T-helper 17 cell (primary cell): ENCODE measurements around the gene SEMA6B. TPM values are rescaled to one million over a fixed set of nuclear protein-coding genes. Genes with fewer than 3 reads are reported as not detected.

Experiments
- ATAC-seq: fragments of 150-1000 bp; cut with Tn5 transposase; 2 replicates; pipeline ENCODE4 v1.10.0; 2021; ENCODE audit warnings: mild to moderate bottlenecking, moderate library complexity
- DNase-seq, 3 donors: peaks; one replicate each; pipeline versions ENCODE4 v3.0.0 to v3.0.0-alpha.2; 2020 to 2021
- H3K9me3 ChIP-seq: one replicate; pipeline ENCODE4 v1.7.0; 2013; ENCODE audit warnings: low read length, mild to moderate bottlenecking; ENCODE audit not compliant: control insufficient read depth, poor library complexity, severe bottlenecking
- H3K27ac Mint-ChIP-seq: one replicate; pipeline ENCODE4 v1.8.0; 2022; ENCODE audit warnings: mild to moderate bottlenecking, moderate library complexity, mixed read lengths
- H3K27me3 Mint-ChIP-seq: one replicate; pipeline ENCODE4 v1.8.0; 2022; ENCODE audit warnings: mixed read lengths
- H3K36me3 Mint-ChIP-seq: one replicate; pipeline ENCODE4 v1.8.0; 2022; ENCODE audit warnings: low read depth, mixed read lengths
- H3K4me1 Mint-ChIP-seq: one replicate; pipeline ENCODE4 v1.8.0; 2022; ENCODE audit warnings: mild to moderate bottlenecking, mixed read lengths
- H3K4me3 Mint-ChIP-seq: one replicate; pipeline ENCODE4 v1.8.0; 2022; ENCODE audit warnings: mild to moderate bottlenecking, moderate library complexity, mixed read lengths
- total RNA-seq, 4 donors: library from RNA in 2 of 4; stranded (reverse) in 2 of 4; gene quantifications; one replicate each; pipeline ENCODE4 v1.2.3 and lab custom pipeline; 2022 to 2026

The SEMA6B gene
- total RNA-seq, 2 donors from 2014 or later = 0.20 to 0.52 TPM

GRCh38 chr19:4518345-4519171 is 40.9 kb downstream of the SEMA6B start, which contains the start of gene PLIN4:
PLIN4 (minus strand) TSS chr19:4518486; CDS start chr19:4518272, 214 bp downstream.
- no peak for ATAC-seq
- H3K27ac Mint-ChIP-seq = no peak within 1 kb of the TSS

GRCh38 chr19:4517451-4518057 is 41.9 kb downstream of the SEMA6B start:
- Mint-ChIP-seq H3K27ac (no peak overlapping the region), H3K4me1 (no peaks in the 10 kb centered on the region), H3K4me3 (no peak overlapping the region), H3K36me3 (no peaks in the 10 kb centered on the region), H3K27me3 (peaks cover 8% of the 10 kb centered on the region)
- no peak for ATAC-seq
- no peak for DNase-seq
- H3K9me3 ChIP-seq = no peaks in the 10 kb centered on the region

More at GRCh38 chr19:4518345-4519171, 40.9 kb downstream of the SEMA6B start, which contains the start of gene PLIN4:
- H3K4me3 Mint-ChIP-seq = no peak within 1 kb of the TSS
- peaks cover 8% of the 10 kb centered on the region for H3K27me3 Mint-ChIP-seq
- H3K36me3 Mint-ChIP-seq = no peaks in the 10 kb centered on the region
- no peaks in the 10 kb centered on the region for H3K9me3 ChIP-seq
- no peaks in the 10 kb centered on the region for H3K4me1 Mint-ChIP-seq
- no peak for DNase-seq

- no peak overlapping the region for H3K4me3 Mint-ChIP-seq
- ATAC-seq (no peak), DNase-seq (no peak)
- H3K27me3 Mint-ChIP-seq = peaks cover 8% of the 10 kb centered on the region
- no peak overlapping the region for H3K27ac Mint-ChIP-seq
- no peaks in the 10 kb centered on the region for H3K4me1 Mint-ChIP-seq
- no peaks in the 10 kb centered on the region for H3K36me3 Mint-ChIP-seq
- H3K9me3 ChIP-seq = no peaks in the 10 kb centered on the region
Measured at GRCh38 chr19:4516939-4517300, 42.6 kb downstream of the SEMA6B start.

GRCh38 chr19:4516199-4516938 is 43.1 kb downstream of the SEMA6B start:
- Mint-ChIP-seq H3K4me1 (no peaks in the 10 kb centered on the region), H3K36me3 (no peaks in the 10 kb centered on the region), H3K27me3 (peaks cover 5% of the 10 kb centered on the region), H3K4me3 (no peak overlapping the region), H3K27ac (no peak overlapping the region)
- DNase-seq = no peak
- no peak for ATAC-seq
- no peaks in the 10 kb centered on the region for H3K9me3 ChIP-seq

GRCh38 chr19:4515732-4516131 is 43.8 kb downstream of the SEMA6B start:
- Mint-ChIP-seq H3K4me3 (no peak overlapping the region), H3K27me3 (no peaks in the 10 kb centered on the region), H3K4me1 (no peaks in the 10 kb centered on the region), H3K36me3 (no peaks in the 10 kb centered on the region), H3K27ac (no peak overlapping the region)
- H3K9me3 ChIP-seq = no peaks in the 10 kb centered on the region
- no peak for ATAC-seq
- DNase-seq = no peak

GRCh38 chr19:4513248-4513647 is 46.2 kb downstream of the SEMA6B start:
- Mint-ChIP-seq H3K27ac (no peak overlapping the region), H3K36me3 (no peaks in the 10 kb centered on the region), H3K27me3 (no peaks in the 10 kb centered on the region), H3K4me3 (no peak overlapping the region), H3K4me1 (no peaks in the 10 kb centered on the region)
- DNase-seq (no peak), ATAC-seq (no peak)
- H3K9me3 ChIP-seq = no peaks in the 10 kb centered on the region

- no peak overlapping the region for H3K4me3 Mint-ChIP-seq
- no peaks in the 10 kb centered on the region for H3K9me3 ChIP-seq
- H3K4me1 Mint-ChIP-seq = no peaks in the 10 kb centered on the region
- H3K27ac Mint-ChIP-seq = no peak overlapping the region
- H3K27me3 Mint-ChIP-seq = no peaks in the 10 kb centered on the region
- H3K36me3 Mint-ChIP-seq = no peaks in the 10 kb centered on the region
- no peak for ATAC-seq
- DNase-seq = no peak
Measured at GRCh38 chr19:4512070-4512469, 47.4 kb downstream of the SEMA6B start.

- no peaks in the 10 kb centered on the region for H3K36me3 Mint-ChIP-seq
- no peak overlapping the region for H3K4me3 Mint-ChIP-seq
- H3K27ac Mint-ChIP-seq = no peak overlapping the region
- no peaks in the 10 kb centered on the region for H3K27me3 Mint-ChIP-seq
- no peaks in the 10 kb centered on the region for H3K9me3 ChIP-seq
- ATAC-seq (no peak), DNase-seq (no peak)
- H3K4me1 Mint-ChIP-seq = no peaks in the 10 kb centered on the region
Measured at GRCh38 chr19:4511300-4512054, 48.0 kb downstream of the SEMA6B start.

GRCh38 chr19:4510435-4511255 is 48.8 kb downstream of the SEMA6B start:
- DNase-seq (no peak), ATAC-seq (no peak)
- no peaks in the 10 kb centered on the region for H3K9me3 ChIP-seq
- no peak overlapping the region for H3K4me3 Mint-ChIP-seq
- no peaks in the 10 kb centered on the region for H3K27me3 Mint-ChIP-seq
- H3K36me3 Mint-ChIP-seq = peaks cover 2% of the 10 kb centered on the region
- H3K4me1 Mint-ChIP-seq = peaks cover 5% of the 10 kb centered on the region
- H3K27ac Mint-ChIP-seq = no peak overlapping the region

- Mint-ChIP-seq H3K4me1 (peaks cover 5% of the 10 kb centered on the region), H3K27me3 (no peaks in the 10 kb centered on the region), H3K4me3 (no peak overlapping the region), H3K27ac (no peak overlapping the region), H3K36me3 (peaks cover 2% of the 10 kb centered on the region)
- DNase-seq (no peak), ATAC-seq (no peak)
- no peaks in the 10 kb centered on the region for H3K9me3 ChIP-seq
Measured at GRCh38 chr19:4508698-4509097, 50.8 kb downstream of the SEMA6B start.

GRCh38 chr19:4507804-4508203 is 51.7 kb downstream of the SEMA6B start:
- H3K27ac Mint-ChIP-seq = no peak overlapping the region
- ATAC-seq (no peak), DNase-seq (no peak)
- no peaks in the 10 kb centered on the region for H3K9me3 ChIP-seq
- H3K36me3 Mint-ChIP-seq = peaks cover 2% of the 10 kb centered on the region
- peaks cover 5% of the 10 kb centered on the region for H3K4me1 Mint-ChIP-seq
- no peaks in the 10 kb centered on the region for H3K27me3 Mint-ChIP-seq
- no peak overlapping the region for H3K4me3 Mint-ChIP-seq

- H3K27me3 Mint-ChIP-seq = no peaks in the 10 kb centered on the region
- no peak overlapping the region for H3K27ac Mint-ChIP-seq
Measured at GRCh38 chr19:4507150-4507452, 52.4 kb downstream of the SEMA6B start.

More at GRCh38 chr19:4507150-4507452, 52.4 kb downstream of the SEMA6B start:
- H3K4me3 Mint-ChIP-seq = no peak overlapping the region
- DNase-seq (no peak), ATAC-seq (no peak)
- peaks cover 5% of the 10 kb centered on the region for H3K4me1 Mint-ChIP-seq
- peaks cover 2% of the 10 kb centered on the region for H3K36me3 Mint-ChIP-seq
- no peaks in the 10 kb centered on the region for H3K9me3 ChIP-seq
